ENCODE results near the gene AK9.

GRCh38 chr6:109521080-109521479 is 169.9 kb downstream of the AK9 start:
- TF ChIP-seq LEF1 (IDR thresholded peaks at IDR 0.05; ENCODE audit: borderline replicate concordance) = no peak
- no peak for TF ChIP-seq FOXM1 (IDR thresholded peaks at IDR 0.05; ENCODE audit: borderline replicate concordance)
